ENCODE measurements around the gene TSPAN5. TPM values are rescaled to one million over a fixed set of nuclear protein-coding genes. Genes with fewer than 3 reads are reported as not detected.

TSPAN5 gene
- total RNA-seq, 1 donor from 2014 or later: 61.4 TPM

DNA sequence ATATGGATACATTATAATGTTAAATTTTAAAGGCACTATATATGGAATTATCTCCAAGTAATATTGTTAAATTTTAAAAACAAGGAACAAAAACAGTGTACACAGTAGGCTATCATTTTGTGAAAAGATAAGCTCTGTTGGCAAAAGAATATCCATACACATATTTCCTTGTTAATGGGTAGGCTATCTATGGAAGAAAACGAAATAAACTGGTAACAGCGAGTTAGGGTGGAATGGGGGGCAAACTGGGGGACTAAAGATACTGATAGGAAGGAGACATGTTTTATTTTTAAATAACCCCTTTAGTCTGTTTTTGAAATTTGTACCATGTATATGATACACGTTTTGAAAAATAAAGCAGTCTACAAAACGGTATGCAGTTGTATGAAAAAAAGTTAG is 3.6 kb upstream of the TSPAN5 start:
- no peaks in the 10 kb centered on the region for H3K9me3 ChIP-seq (ENCODE audit: insufficient read depth, low read depth, low read length)
- Mint-ChIP-seq H3K4me1 (ENCODE audit: low read depth, unreplicated experiment) (peaks cover 29% of the 10 kb centered on the region), H3K36me3 (ENCODE audit: low read depth, unreplicated experiment) (peaks cover 7% of the 10 kb centered on the region), H3K4me3 (ENCODE audit: unreplicated experiment) (no peak overlapping the region), H3K9me3 (ENCODE audit: unreplicated experiment) (no peaks in the 10 kb centered on the region), H3K27ac (ENCODE audit: unreplicated experiment) (no peak overlapping the region), H3K27me3 (ENCODE audit: low read depth, unreplicated experiment) (no peaks in the 10 kb centered on the region)
- peaks cover 26% of the 10 kb centered on the region for H3K79me2 ChIP-seq (ENCODE audit: insufficient read depth, low read length)
- no peak overlapping the region for H3K4me2 ChIP-seq (ENCODE audit: low read length)
- no peak overlapping the region for H3K9ac ChIP-seq (ENCODE audit: low read length)
- H2AFZ ChIP-seq (ENCODE audit: low read depth, low read length): no peak overlapping the region
- FAIRE-seq: no peak
- no peaks in the 10 kb centered on the region for H3K27me3 ChIP-seq (ENCODE audit: insufficient read depth, low read length)
- H3K27ac ChIP-seq (ENCODE audit: low read depth, low read length): no peak overlapping the region
- DNase-seq (ENCODE audit: low read depth): no peak
- no peak for TF ChIP-seq EZH2 (IDR thresholded peaks at IDR 0.05; ENCODE audit: insufficient read depth, low read length)
- TF ChIP-seq, protein P1, sequence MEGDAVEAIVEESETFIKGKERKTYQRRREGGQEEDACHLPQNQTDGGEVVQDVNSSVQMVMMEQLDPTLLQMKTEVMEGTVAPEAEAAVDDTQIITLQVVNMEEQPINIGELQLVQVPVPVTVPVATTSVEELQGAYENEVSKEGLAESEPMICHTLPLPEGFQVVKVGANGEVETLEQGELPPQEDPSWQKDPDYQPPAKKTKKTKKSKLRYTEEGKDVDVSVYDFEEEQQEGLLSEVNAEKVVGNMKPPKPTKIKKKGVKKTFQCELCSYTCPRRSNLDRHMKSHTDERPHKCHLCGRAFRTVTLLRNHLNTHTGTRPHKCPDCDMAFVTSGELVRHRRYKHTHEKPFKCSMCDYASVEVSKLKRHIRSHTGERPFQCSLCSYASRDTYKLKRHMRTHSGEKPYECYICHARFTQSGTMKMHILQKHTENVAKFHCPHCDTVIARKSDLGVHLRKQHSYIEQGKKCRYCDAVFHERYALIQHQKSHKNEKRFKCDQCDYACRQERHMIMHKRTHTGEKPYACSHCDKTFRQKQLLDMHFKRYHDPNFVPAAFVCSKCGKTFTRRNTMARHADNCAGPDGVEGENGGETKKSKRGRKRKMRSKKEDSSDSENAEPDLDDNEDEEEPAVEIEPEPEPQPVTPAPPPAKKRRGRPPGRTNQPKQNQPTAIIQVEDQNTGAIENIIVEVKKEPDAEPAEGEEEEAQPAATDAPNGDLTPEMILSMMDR (IDR thresholded peaks at IDR 0.05; ENCODE audit: insufficient read depth, low read depth, low read length): no peak
- peaks cover 16% of the 10 kb centered on the region for H3K4me1 ChIP-seq (ENCODE audit: insufficient read depth, low read length)
- H3K36me3 ChIP-seq (ENCODE audit: insufficient read depth, low read length): no peaks in the 10 kb centered on the region
- H3K4me3 ChIP-seq (ENCODE audit: insufficient read depth, low read depth, low read length): no peak overlapping the region
- peaks cover 5% of the 10 kb centered on the region for H4K20me1 ChIP-seq (ENCODE audit: insufficient read depth, low read length)

DNA sequence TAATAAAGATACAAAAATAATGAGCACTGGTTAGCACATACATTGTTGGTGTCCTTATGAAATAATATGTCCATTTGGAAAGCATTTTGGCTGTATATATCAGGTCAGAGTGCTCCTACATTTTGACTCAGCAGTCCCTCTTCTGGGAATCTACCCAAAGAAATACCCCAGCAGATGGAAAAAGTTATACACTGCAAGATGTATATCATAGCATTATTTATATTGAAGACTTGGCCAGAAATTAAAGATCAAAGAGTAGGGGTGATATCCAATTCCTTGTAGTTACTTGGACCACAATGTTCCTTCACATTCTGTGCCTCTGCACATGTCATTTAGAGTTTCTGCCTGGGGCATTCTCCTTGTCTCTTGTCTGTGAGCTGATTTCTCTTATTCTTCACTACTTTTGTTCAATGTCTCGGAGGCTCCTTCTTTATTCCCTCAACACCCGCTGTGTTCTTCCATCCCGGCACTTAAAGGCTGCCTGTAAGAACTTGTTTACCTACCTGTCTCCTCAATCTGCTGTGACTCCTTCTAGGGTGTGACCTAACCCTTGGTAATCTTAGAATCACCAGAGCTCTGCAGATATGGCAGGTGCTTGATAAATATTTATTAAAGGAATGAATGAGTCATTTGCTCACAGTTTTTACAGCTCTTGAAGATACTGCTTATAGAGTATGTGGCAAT is 3.1 kb upstream of the TSPAN5 start:
- Mint-ChIP-seq H3K36me3 (ENCODE audit: low read depth, unreplicated experiment) (peaks cover 7% of the 10 kb centered on the region), H3K27ac (ENCODE audit: unreplicated experiment) (no peak overlapping the region), H3K4me3 (ENCODE audit: unreplicated experiment) (no peak overlapping the region), H3K27me3 (ENCODE audit: low read depth, unreplicated experiment) (no peaks in the 10 kb centered on the region), H3K4me1 (ENCODE audit: low read depth, unreplicated experiment) (peaks cover 31% of the 10 kb centered on the region), H3K9me3 (ENCODE audit: unreplicated experiment) (no peaks in the 10 kb centered on the region)
- no peaks in the 10 kb centered on the region for H3K9me3 ChIP-seq (ENCODE audit: insufficient read depth, low read depth, low read length)
- H3K36me3 ChIP-seq (ENCODE audit: insufficient read depth, low read length): no peaks in the 10 kb centered on the region
- no peak overlapping the region for H3K4me2 ChIP-seq (ENCODE audit: low read length)
- no peak overlapping the region for H3K4me3 ChIP-seq (ENCODE audit: insufficient read depth, low read depth, low read length)
- H3K4me1 ChIP-seq (ENCODE audit: insufficient read depth, low read length): peaks cover 16% of the 10 kb centered on the region
- H3K79me2 ChIP-seq (ENCODE audit: insufficient read depth, low read length): peaks cover 31% of the 10 kb centered on the region
- H3K27me3 ChIP-seq (ENCODE audit: insufficient read depth, low read length): no peaks in the 10 kb centered on the region
- H2AFZ ChIP-seq (ENCODE audit: low read depth, low read length): no peak overlapping the region
- H3K27ac ChIP-seq (ENCODE audit: low read depth, low read length): no peak overlapping the region
- DNase-seq (ENCODE audit: low read depth) (no peak), FAIRE-seq (no peak)
- H4K20me1 ChIP-seq (ENCODE audit: insufficient read depth, low read length): peaks cover 5% of the 10 kb centered on the region
- TF ChIP-seq, protein P1 (IDR thresholded peaks at IDR 0.05; ENCODE audit: insufficient read depth, low read depth, low read length): no peak
- no peak for TF ChIP-seq EZH2 (IDR thresholded peaks at IDR 0.05; ENCODE audit: insufficient read depth, low read length)
- no peak overlapping the region for H3K9ac ChIP-seq (ENCODE audit: low read length)
